ENCODE measurements around the gene SPIRE2. TPM values are rescaled to one million over a fixed set of nuclear protein-coding genes. Genes with fewer than 3 reads are reported as not detected.
"Not testable (repeated sequence)": the region's sequence is repeated elsewhere in the genome, so short reads cannot be mapped to it uniquely, and the experiment has no call there.

SPIRE2 gene
- polyA plus RNA-seq, 3 donors, result 9.3 to 10.2 (median 9.5) TPM

- not testable (repeated sequence) for DNase-seq (ENCODE audit: low read depth in 3 of 3, low spot score in 2 of 3)
These were observed 6.6 kb downstream of the SPIRE2 start for GRCh38 chr16:89834813-89835363.

DNA sequence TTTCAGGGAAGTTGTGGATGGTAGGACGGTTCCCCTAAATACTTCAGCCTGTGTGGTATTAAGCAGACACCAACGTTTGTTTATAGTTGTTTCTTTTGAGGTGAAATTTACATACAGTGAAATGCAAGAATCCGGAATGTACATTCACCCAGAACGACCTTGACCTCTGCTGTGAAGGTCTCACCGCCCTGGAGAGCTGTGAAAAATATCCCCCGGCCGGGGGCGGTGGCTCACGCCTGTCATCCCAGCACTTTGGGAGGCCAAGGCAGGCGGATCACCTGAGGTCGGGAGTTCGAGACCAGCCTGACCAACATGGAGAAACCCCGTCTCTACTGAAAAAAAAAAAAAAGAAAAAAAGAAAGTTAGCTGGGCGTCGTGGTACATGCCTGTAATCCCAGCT, 8.2 kb downstream of the SPIRE2 start:
- DNase-seq (ENCODE audit: low read depth in 3 of 3, low spot score in 2 of 3), result not testable (repeated sequence)

DNA sequence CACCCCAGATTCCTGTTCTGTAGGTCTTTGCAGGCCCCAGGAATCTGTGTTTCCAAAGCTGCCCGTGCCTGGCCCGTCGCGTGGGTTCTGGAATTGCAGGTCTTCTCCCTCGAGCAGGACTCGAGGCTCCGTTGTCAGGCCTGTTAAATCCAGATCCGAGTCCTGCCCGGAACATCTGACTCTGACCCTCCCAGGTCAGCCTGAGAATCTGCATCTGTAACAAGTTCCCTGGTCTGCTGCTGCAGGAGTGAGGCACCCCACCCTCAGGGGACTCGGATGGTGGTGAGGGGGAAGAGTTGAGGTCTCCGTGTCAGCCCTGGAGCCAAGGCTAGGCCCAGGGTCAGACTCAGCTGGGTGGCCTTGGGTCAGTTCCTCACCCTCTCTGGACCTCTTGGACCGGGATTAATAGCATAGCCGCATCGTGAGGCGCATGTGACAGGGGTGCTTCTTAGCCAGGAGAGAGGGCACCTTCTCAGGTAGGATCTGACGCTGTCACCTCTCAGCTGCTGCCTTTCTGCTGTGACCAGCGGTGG, 8.8 kb downstream of the SPIRE2 start:
- DNase-seq (ENCODE audit: low read depth in 3 of 3, low spot score in 2 of 3), result no peak

DNA sequence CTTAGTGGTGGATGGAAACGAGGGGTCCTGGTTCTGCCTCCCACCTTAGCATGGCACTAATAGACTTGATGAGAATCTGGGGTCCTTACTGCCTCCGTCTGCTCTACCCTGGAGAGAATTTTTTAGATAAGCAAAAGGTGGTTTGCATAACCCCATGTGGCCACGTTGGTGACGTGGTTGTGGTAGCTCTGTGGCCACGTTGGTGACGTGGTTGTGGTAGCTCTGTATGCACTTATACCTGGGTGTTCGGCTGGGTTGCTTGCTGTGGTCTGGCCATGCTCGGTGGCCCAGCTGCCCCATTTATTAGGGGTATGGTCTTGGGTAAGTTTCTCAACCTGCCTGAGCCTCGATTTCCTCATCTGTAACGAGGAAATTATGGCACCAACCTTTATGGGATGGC, 13.0 kb downstream of the SPIRE2 start:
- DNase-seq (ENCODE audit: low read depth in 3 of 3, low spot score in 2 of 3), result no peak

GRCh38 chr16:89842471-89843408, 14.5 kb downstream of the SPIRE2 start:
- no peak for DNase-seq (ENCODE audit: low read depth in 3 of 3, low spot score in 2 of 3)

DNA sequence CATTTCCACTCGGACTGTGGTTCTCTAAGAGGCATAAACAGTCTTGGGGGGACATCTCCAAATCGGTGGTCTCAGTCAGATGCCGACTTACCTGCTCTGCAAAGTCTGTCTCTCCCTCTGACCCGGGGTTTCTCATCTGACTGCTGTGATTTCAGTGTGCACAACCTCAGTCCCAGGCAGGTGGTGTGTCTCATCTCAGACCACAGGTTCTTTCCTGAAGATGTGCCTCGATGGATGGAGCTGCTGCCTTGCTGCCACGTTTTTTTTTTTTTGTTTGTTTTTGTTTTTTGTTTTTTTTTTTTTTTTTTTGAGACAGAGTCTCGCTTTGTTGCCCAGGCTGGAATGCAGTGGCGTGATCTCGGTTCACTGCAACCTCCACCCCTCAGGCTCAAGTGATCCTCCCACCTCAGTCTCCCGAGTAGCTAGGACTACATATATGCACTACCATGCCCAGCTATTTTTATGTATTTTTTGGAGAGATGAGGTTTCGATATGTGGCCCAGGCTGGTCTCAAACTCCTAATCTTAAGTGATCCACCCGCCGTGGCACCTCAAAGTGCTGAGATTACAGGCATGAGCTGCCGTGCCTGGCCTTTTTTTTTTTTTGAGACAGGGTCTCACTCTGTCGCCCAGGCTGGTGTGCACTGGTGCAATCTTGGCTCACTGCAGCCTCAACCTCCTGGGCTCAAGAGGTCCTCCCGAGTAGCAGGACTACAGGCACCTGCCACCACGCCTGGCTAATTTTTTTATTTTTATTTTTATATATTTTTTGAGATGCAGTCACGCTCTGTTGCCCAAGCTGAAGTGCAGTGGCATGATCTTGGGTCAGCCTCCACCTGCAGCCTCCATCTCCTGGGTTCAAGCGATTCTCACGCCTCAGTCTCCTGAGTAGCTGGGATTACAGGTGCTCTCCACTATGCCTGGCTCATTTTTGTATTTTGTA, 15.4 kb downstream of the SPIRE2 start:
- no peak for DNase-seq (ENCODE audit: low read depth in 3 of 3, low spot score in 2 of 3)

DNA sequence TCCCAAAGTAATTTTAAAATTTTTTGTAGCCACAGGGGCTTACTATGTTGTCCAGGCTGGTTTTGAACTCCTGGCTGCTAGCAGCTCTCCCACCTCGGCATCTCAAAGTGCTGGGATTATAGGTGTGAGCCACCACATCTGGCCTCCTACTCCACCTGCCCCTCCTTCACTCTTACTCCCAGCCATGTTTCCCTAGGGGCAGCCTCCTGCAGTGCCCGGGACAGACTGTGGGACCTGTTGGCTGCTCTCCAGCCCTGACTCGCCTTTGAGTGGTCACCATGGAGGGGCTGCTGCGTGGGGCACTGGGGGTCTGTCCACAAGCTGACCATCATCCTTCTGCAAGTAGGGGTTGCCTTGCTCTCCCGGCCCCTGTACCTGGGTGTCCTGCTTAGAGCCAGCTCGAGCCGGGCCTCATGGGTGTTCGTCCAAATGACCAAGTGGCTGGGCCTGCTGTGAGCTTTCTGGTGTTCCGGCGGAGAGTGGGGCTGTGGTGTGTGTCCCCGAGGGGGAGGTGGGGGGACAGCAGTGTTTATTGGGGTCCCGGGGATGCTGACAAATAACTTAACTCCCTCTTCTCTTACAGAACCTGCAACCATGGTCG, 16.6 kb downstream of the SPIRE2 start:
- no peak for DNase-seq (ENCODE audit: low read depth in 3 of 3, low spot score in 2 of 3)

- DNase-seq (ENCODE audit: low read depth in 3 of 3, low spot score in 2 of 3), result no peak
These were observed 17.1 kb downstream of the SPIRE2 start for GRCh38 chr16:89845417-89845816.

DNA sequence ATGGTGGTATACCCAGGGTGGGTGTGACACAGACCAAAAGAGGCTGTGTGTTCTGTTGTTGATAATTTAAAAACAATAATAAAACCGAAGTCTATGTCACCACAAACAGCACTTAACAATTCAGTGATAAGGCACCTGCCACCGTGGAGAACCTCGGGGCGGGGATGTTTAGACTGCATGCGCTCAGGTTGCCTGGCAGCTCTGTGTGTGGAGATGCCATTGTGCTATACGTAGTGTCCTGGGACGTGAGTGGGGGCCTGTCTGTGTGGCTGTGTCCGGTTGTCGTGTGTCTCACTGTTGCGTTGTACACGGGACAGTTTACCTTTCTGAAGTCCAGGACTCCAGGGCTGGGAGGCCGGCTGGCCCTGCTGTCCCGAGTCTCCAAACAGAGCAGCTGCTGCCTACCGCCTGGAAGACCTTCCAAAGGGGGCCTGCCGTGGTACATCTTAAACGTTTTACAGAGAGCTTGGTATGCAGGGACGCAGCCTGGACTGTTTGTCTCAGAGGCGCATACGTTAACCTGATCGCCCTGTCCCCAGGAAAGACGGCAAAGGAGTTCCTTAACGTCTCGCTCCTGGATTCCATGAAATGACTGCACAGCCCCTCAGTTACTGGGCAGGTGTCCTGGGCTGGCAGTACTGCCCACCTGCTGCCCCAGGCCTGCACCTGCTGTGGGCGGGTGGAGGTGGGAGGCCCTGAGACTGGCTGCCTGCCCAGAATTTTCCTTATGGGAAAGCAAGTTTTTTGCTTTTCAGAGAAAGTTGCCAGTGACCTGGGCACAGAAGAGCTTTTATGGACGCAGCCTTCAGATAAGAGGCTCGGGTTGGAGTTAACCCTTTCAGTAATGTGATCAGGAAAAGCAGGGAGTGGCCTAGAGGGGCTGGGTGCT, 19.0 kb downstream of the SPIRE2 start:
- DNase-seq (ENCODE audit: low read depth in 3 of 3, low spot score in 2 of 3), result no peak

GRCh38 chr16:89847940-89848297, 19.6 kb downstream of the SPIRE2 start:
- DNase-seq (ENCODE audit: low read depth in 3 of 3, low spot score in 2 of 3), result no peak

DNA sequence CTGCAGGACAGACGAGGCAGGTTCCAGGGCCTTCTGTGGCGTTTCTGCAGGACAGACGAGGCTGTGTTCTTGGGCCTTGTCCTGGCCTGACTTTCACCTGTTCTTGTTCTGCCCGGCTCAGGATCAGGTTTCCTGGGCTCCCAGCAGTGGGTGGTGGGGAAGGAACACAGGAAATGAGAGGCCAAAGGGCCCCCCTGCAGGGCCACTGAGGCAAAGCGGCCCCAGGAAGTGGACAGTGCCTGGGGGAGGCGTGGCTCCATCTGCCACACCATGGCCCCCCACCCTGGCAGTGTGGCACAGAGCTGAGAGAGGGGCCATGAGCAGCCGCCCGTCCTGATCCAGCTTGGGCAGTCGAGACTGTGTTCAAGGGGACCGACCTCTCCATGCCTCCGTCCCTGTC, 20.7 kb downstream of the SPIRE2 start:
- no peak for DNase-seq (ENCODE audit: low read depth in 3 of 3, low spot score in 2 of 3)

DNA sequence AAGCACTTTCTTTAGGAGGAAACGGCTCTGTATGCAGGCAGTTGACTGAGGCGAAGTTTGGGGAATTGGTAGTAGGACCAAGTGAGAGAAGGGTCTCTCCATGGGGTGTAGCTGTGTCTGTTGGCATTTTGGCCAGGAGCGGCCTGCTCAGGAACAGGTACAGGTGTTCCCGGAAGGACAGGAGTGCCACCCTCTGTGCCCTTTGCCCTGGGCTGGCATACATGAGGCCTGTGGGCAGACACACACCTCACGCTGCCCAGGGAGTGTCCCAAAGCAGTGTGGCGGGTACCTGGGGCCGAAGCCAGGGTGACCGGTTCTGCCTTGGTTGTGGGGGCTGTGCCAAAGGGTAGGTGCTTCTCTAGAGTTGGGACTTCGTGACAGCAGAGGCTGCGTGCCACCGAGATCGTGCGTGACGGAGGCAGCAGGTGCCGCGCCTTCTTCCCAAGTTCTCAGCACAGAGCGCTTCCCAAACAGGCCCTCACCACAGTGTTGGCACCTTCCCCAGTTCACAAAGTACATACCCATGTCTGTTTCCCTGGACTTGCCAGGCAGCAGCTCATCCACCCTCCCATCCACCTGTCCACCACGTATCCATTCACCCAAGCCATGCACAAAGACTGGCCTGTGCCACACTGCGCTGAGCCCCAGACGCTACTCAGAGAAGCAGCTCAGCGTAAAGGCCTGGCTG, 25.2 kb downstream of the SPIRE2 start:
- DNase-seq (ENCODE audit: low read depth in 3 of 3, low spot score in 2 of 3), result no peak

DNA sequence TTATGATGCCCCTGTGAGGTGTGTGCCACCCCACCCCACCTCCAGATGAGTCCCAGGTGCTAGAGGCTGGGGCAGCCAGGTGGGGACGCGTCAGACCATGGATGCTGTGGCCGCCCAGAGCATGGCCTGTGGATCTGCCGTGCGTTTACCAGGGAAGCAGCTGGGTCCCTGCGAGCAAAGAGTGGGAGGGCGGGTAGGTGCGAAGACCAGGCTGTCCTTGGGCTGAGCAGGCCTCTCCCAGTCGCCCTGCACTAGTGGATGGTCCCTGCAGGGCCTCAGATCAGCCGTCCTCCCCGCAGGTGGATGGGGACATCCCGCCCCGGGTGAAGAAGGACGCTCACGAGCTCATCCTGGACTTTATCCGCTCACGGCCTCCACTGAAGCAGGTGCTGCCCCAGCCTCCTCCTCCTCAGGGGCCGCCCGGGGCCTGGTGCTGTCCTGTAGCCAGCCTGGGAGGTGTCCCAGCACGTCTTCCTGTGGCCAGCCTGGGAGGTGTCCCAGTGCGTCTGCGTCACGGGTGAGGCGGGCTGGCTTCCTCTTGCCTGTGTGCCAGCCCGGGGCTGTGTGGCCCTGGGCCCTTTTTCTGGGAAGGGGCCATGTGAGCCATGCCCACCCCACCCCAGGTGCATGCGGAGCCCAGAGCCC, 27.1 kb downstream of the SPIRE2 start:
- no peak for DNase-seq (ENCODE audit: low read depth in 3 of 3, low spot score in 2 of 3)

DNA sequence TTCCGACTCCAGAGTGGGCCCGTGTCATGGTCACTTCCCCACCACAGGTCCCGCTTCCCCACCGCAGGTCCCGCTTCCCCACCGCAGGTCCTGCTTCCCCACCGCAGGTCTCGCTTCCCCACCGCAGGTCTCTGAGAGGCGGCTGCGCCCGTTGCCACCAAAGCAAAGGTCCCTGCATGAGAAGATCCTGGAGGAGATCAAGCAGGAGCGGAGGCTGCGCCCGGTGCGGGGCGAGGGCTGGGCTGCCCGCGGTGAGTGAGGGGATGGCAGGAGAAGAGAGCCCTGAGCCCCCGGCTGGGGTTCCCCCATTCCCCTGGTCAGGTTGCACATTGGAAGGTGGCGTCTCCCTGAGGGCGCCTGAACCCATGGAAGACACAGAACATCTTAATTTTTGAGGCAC, 27.7 kb downstream of the SPIRE2 start:
- no peak for DNase-seq (ENCODE audit: low read depth in 3 of 3, low spot score in 2 of 3)

GRCh38 chr16:89858973-89859614, 30.8 kb downstream of the SPIRE2 start:
- no peak for DNase-seq (ENCODE audit: low read depth in 3 of 3, low spot score in 2 of 3)

- DNase-seq (ENCODE audit: low read depth in 3 of 3, low spot score in 2 of 3), result no peak
These were observed 31.3 kb downstream of the SPIRE2 start for GRCh38 chr16:89859615-89860007.

- DNase-seq (ENCODE audit: low read depth in 3 of 3, low spot score in 2 of 3), result no peak
These were observed 32.6 kb downstream of the SPIRE2 start for GRCh38 chr16:89860747-89861304.

GRCh38 chr16:89861648-89862047, 33.4 kb downstream of the SPIRE2 start:
- no peak for DNase-seq (ENCODE audit: low read depth in 3 of 3, low spot score in 2 of 3)

Data from right renal cortex interstitium (tissue), 3 donors.